Heart right ventricle (tissue), 16 donors: ENCODE data around the gene RFX7. TPM values are rescaled to one million over a fixed set of nuclear protein-coding genes. Genes with fewer than 3 reads are reported as not detected.

Source experiments
- ATAC-seq, 8 donors: fragments of 200-7000 bp; cut with Tn5 transposase; one replicate each; pipeline ENCODE4 v1.9.1; 2020; ENCODE audit warnings: mild to moderate bottlenecking in 8 of 8, moderate library complexity in 8 of 8, moderate number of reproducible peaks in 1 of 8
- DNase-seq, 2 donors: peaks; one replicate each; pipeline ENCODE4 v3.0.0-alpha.2; 2020
- H3K27ac ChIP-seq, 10 donors: fragments of 200-600 bp; sonication (generic) in 2 of 10; one replicate each; pipeline versions ENCODE4 v1.5.0 to v1.8.0; 2020 to 2022; ENCODE audit warnings: mild to moderate bottlenecking in 3 of 10
- H3K27me3 ChIP-seq, 7 donors: fragments of 200-600 bp; one replicate each; pipeline ENCODE4 v1.8.0; 2021 to 2022; ENCODE audit warnings: mild to moderate bottlenecking in 2 of 7
- H3K36me3 ChIP-seq, 9 donors: fragments of 200-600 bp; sonication (generic) in 1 of 9; one replicate each; pipeline versions ENCODE4 v1.5.0 to v1.8.0; 2020 to 2022; ENCODE audit warnings: mild to moderate bottlenecking in 2 of 9
- H3K4me1 ChIP-seq, 9 donors: fragments of 200-600 bp; sonication (generic) in 1 of 9; one replicate each; pipeline versions ENCODE4 v1.5.0 to v1.8.0; 2020 to 2022; ENCODE audit warnings: mild to moderate bottlenecking in 4 of 9
- H3K4me3 ChIP-seq, 10 donors: fragments of 200-600 bp; sonication (generic) in 2 of 10; one replicate each; pipeline versions ENCODE4 v1.5.0 to v1.8.0; 2020 to 2022; ENCODE audit warnings: mild to moderate bottlenecking in 7 of 10, moderate library complexity in 2 of 10
- H3K9me3 ChIP-seq, 11 donors: fragments of 200-600 bp in 10 of 11; sonication (generic) in 2 of 11; one replicate each; pipeline versions ENCODE4 v1.5.0 to v1.8.0; 2013 to 2022; ENCODE audit warnings: mild to moderate bottlenecking in 2 of 11, control low read depth in 1 of 11, moderate library complexity in 1 of 11
- WGBS, 2 donors: extraction: QIAGEN DNeasy Blood & Tissue Kit; methylation state at CpG; one replicate each; pipeline ENCODE4 v1.1.7; 2013; ENCODE audit warnings: inconsistent platforms in 1 of 2; 5-methylcytosine and 5-hydroxymethylcytosine counted together
- intact Hi-C, 10 donors: fragments of 100-400 bp; cut with DNase I; formaldehyde crosslinking; loops; one replicate each; pipeline versions ENCODE4 v1.11.1 to v1.14.2; 2022
- polyA plus RNA-seq, 2 donors: library from polyadenylated mRNA; stranded (reverse); fragments of 200-250 nt; gene quantifications; one replicate each; pipeline ENCODE4 v1.2.3, GENCODE V29; 2013
- total RNA-seq, 10 donors: library from RNA; stranded (reverse); fragmentation: NEBNext Ultra II Directional in 3 of 10; extraction: Animal tissue kit (Norgen Biotek cat#: 25700) in 3 of 10; gene quantifications; one replicate each; pipeline versions ENCODE4 v1.2.1 to v1.2.4, GENCODE V29; 2021 to 2023
- TF ChIP-seq, protein P1 (sequence below), 9 donors: fragments of 200-600 bp; sonication (generic) in 2 of 9; IDR thresholded peaks; one replicate each; pipeline versions ENCODE4 v1.5.0 to v1.8.0; 2021 to 2022; ENCODE audit warnings: antibody characterized with exemption in 9 of 9, mild to moderate bottlenecking in 5 of 9, moderate library complexity in 1 of 9
- donor health status: Arrhythmogenic right ventricular cardiomyopathy.
- donor health status: ischemic (EF 13 %, LVEDD 7.1; RV severe dilation, severe dysfunction).
- donor health status: healthy with polysubstance abuse.
- donor health status: DM: no; HTN: yes; CAD: no.
- donor health status: DM: no; HTN: no; CAD: no.
- donor health status: ischemic (EF 25% LVEDD 6.9; RV normal size, moderate dysfunction).
- donor health status: ischemic (EF 25% LVEDD 5.7; RV mildly dilated, moderate dysfunction).
- donor health status: healthy.
- donor health status: DM: yes; HTN: yes; CAD: no.
- donor health status: Ischemic cardiomyopathy.
- donor health status: ischemic (EF 35%, LVEDD 5.7; RV mildly dilated, moderate dysfunction).
- donor health status: nonischemic (EF 11% LVEDD 7.7; RV severe dilation, severe dysfunction).
- donor health status: DM: yes; HTN: yes; CAD: no.
- donor health status: PGD.
- donor health status: ischemic (EF 29% LVEDD 5.4; RV normal size, mild dysfunction).
- donor health status: nonischemic (EF 23%, LVEDD 6.1; RV moderate dilation, normal function).

RFX7 gene
- total and polyA plus RNA-seq, 12 donors: 0.83 to 14.2 (median 8.1) TPM

DNA sequence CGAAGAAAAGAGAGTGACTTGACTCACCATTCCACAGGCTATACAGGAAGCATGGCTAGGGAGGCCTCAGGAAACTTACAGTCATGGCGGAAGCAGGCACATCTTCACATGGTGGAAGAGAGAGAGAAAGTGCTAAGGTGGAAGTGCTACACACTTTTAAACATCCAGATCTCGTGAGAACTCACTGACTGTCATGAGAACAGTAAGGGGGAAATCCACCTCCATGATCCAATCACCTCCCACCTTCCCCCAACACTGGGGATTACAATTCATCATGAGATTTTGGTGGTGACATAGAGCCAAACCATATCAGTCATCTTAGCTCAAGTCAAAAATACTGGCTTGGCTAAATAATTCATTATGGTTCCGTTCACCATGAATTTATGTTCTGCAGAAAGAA, 205.0 kb downstream of the RFX7 start:
- TF ChIP-seq, protein P1, sequence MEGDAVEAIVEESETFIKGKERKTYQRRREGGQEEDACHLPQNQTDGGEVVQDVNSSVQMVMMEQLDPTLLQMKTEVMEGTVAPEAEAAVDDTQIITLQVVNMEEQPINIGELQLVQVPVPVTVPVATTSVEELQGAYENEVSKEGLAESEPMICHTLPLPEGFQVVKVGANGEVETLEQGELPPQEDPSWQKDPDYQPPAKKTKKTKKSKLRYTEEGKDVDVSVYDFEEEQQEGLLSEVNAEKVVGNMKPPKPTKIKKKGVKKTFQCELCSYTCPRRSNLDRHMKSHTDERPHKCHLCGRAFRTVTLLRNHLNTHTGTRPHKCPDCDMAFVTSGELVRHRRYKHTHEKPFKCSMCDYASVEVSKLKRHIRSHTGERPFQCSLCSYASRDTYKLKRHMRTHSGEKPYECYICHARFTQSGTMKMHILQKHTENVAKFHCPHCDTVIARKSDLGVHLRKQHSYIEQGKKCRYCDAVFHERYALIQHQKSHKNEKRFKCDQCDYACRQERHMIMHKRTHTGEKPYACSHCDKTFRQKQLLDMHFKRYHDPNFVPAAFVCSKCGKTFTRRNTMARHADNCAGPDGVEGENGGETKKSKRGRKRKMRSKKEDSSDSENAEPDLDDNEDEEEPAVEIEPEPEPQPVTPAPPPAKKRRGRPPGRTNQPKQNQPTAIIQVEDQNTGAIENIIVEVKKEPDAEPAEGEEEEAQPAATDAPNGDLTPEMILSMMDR (IDR thresholded peaks at IDR 0.05): no peak
- Histone ChIP-seq H3K27me3 (no peaks in the 10 kb centered on the region), H3K4me3 (no peak overlapping the region), H3K4me1 (peaks cover 0 to 19% (median 13%) of the 10 kb centered on the region in 9 donors), H3K27ac (no peak overlapping the region), H3K36me3 (no peaks in the 10 kb centered on the region), H3K9me3 (no peaks in the 10 kb centered on the region)
- DNase-seq (no peak), ATAC-seq (no peak)
- WGBS, 2 donors: 89% methylated on average over 4 of the region's 4 CpGs
- intact Hi-C loops: no loop called here

DNA sequence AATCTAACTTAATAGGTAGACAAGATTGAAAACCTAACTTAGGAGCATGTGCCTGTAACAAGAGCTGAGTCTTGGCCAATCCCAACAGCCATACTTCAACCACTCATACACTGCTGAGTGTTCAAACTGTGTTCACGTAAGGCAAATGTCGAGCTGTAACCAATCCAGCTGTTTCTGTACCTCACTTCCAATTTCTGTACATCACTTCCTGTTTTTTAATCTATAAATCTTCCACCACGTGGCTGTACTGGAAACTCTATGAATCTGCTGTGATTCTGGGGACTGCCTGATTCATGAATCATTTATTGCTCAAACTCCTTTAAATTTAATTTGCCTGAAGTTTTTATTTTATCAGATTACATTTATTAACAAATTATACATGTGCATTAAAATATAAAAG, 205.7 kb downstream of the RFX7 start:
- WGBS, 2 donors: 57 to 59% methylated on average over 3 of the region's 3 CpGs
- intact Hi-C loops: no loop called here
- Histone ChIP-seq H3K36me3 (no peaks in the 10 kb centered on the region), H3K27me3 (no peaks in the 10 kb centered on the region), H3K4me1 (peaks cover 0 to 18% (median 13%) of the 10 kb centered on the region in 9 donors), H3K4me3 (no peak overlapping the region), H3K9me3 (no peaks in the 10 kb centered on the region), H3K27ac (no peak overlapping the region)
- TF ChIP-seq, protein P1 (IDR thresholded peaks at IDR 0.05): no peak
- DNase-seq: no peak
- ATAC-seq: no peak

Other genes with a start within 250 kb of the RFX7 start
- 1 to 10 TPM in 2 of 10 donors, under 1 TPM in 8; 0.28 to 1.7 (median 0.59) TPM for gene TEX9, start 121.5 kb upstream of the RFX7 start, total RNA-seq
- under 1 TPM; 0.19 to 0.29 TPM for gene TEX9, start 121.5 kb upstream of the RFX7 start, polyA plus RNA-seq
- 1 to 10 TPM in 7 of 10 donors, under 1 TPM in 3; 0.54 to 2.4 (median 1.4) TPM for gene MNS1, start 221.3 kb upstream of the RFX7 start, total RNA-seq
- gene MNS1, start 221.3 kb upstream of the RFX7 start, polyA plus RNA-seq: under 1 TPM; 0.33 to 0.88 TPM